Activated CD4-positive, alpha-beta T cell treated with anti-CD3 and anti-CD28 coated beads, Interleukin-10, Interleukin-2, amounts not matched to agents 100 ng/mL and 50 ng/mL, durations not matched to agents 16 hours and 8 hours (primary cell): ENCODE measurements around the gene NR3C2.

Experiments
- DNase-seq: peaks from one replicate; pipeline ENCODE4 v3.0.0-alpha.2; 2020

NR3C2 gene

DNA sequence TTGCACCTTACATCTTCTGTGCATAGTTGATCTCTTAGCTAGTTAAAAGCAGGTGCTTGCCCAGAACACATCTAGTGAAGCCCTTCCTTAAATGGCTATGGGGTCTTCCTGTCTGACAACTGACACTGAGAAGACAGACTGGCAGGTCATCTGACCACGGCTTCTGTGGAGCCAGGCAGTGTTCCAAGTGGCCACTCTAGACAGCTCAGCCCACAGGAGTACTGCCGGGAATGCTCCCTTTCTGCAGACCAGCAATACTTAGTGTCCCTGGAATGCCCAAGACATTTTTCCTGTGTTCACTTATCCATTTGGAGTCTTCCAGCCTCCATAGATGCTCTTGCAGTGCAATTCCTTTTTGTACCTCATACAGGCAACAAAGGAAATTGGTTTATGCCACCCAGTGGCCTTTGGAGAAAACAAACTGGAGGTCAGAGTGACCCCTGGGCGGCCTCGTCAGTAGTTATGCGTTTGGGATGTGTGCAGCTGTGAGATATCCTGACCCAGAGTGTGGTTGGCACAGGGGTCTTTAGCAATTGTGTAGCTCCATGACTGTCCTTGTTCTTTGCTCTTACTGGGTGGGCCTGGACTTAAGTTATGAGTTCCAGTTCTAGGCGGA is 374.8 kb downstream of the NR3C2 start:
- no peak for DNase-seq

DNA sequence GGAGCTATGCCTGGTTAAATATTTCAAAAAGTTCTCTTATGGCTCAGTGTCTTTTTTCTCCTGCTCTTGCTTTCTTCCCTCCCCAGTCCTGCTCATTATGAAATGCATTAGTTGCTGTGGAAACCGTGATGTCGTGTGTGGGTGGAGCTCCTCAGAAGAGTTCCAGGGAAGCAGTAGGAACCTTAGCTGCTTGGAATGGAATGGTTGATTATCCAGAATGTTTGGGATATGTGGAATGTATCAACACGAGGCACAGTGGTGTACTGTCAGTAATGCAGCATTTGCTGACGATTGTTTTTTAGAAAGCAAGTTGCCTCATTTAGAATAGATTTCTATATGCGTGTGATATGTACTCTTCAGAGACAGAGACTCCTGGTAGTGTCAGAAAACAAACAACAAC is 377.1 kb downstream of the NR3C2 start:
- no peak for DNase-seq

DNA sequence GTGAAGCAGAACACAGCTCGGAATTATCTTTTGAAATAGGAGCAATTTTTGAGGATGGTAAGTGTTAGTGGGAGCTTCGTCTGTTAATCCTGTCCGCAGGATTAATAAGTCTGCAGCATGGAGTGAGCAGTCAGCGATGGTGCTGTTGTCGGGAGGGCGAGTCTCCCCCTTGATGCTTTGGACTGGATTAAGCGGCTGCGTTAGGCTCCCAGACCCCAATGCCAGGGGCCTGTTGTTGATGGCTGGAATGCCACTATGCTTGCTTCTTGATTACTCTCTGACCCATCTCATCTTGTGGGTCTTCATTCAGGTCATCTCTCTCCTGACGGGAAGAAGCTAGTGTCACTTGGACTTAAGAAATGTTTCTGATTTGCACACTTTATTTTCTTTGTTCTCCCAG is 377.8 kb downstream of the NR3C2 start:
- no peak for DNase-seq

DNA sequence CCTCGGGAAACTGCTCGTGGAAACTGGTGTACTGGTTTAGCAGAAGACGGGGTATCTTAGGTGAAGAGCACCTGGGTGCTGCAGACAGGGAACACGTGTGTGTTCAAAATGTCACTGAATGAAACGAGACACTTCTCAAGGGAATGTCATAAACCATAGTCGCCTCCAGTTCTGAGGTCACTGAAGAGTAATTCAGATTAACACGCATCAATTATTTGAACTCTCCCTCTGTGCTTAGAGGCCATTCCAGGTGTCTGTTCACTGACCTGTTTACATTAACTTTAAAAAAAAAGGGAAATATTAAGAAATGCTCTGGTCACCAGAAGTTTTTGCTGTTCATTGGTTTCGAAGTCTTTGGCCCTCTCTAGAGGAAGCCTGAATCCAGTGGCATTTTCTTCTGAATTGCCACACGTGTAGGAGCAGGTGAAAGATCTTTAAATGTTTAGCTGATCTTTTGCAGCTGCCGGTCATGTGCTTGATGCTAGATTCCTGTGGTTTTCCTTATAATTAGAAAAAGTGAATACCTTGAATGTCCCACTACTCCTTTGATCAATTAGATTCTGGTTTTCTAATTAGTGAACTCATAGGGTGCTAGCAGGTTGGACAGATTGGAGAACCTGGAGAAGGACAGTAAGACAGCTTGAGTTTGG is 379.8 kb downstream of the NR3C2 start:
- DNase-seq = no peak

DNA sequence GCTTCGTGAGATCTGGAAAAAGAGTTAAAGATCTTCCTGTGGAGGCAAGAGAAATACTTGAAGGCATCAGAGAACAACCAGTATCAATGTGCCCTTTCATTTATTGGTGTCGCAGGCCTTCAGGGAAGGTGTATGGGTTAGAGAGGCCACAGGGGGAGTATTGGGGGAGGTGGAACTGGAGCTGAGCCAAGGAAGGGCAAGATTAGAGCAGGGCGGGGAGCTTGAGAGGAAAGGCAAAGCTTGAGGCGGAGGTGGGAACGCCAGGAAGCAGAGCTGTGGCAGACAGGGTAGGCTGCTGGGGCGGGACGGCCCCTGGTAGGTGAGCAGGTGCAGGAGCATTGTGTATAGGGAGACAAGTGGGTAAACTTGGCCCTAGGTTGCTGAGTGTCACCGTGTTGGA is 380.4 kb downstream of the NR3C2 start:
- no peak for DNase-seq

DNA sequence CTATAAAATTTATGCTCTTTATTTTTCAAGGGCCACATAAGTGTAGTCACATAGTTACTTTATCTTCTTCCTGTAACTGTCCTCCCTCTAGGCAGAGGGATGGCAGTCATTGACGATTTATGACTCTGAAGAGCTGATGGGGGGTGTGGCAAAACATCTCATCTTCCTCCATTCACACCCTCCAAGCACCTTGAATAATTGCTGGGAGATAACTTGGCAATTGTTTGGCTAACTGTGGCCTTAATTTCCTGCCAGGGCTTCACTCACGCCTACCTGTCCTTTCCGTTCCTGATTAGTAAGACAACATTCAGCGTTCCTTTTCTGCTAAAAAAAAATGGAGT is 381.1 kb downstream of the NR3C2 start:
- peak; percentile 5 for DNase-seq

DNA sequence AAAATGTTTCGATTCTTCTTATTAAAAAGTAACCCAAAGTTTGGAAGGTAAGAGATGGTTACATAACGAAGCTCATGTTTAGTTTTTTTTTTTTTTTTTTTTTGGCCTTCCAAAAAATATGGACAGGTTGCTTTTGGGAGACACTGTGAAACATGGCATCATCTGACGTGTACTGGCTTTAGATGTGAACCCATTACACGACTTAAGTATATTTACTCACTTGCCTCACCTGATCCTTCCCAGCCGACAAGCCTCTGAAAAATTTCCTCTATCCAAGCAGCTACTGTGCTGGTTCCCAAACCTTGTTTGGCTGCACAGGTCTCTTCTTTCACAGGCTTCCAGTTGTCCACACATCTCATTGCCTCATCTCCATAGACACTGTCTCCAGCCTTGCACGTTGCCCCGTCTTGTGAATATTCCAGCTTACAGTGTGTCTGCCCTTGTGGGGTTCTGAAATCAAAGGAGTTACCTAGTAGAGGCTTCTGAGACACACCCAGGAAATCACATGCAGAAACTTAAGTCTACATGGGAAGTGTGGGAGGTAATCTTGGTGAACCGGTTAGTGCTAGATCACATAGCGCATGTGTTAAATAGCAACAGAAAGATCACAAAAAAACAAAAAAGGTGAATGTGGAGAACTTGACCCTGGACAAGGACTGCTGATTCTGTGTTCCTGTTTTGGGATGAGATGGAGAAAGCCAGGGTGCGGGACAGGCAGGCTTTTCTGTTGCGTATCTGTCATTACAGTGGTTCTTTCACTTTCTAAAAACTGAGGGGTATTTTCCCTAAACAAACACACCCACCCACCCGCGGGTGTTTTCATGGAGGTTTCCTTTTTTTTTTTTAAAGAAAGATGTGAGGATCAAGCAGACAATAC is 381.7 kb downstream of the NR3C2 start:
- peak; percentile 23 for DNase-seq

DNA sequence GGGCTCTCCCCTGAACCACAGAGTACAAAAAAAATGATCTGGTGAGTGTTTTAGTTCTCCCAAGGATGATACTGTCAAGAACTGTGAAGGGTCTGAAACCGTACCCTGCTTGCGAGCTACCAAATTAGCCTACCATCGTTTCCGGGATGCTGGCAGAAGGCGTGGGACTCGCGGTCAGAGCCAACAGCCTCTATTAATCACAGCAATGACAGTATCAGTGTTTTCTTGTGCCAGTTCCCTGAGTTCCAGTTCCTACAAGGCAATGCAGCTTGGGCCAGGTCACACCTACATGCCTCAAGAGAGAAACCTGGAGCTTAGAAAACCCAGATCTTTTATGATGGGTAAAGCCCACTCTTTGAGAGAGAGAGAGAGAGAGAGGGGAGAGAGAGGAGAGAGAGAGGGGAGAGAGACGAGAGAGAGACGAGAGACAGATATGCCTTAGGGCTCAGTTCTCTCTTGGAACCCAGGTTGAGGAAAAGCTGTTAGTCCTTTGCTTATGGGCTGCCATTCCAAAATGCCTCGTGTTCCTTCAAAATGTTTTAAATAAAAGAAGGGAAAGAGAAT is 382.5 kb downstream of the NR3C2 start:
- DNase-seq = no peak

DNA sequence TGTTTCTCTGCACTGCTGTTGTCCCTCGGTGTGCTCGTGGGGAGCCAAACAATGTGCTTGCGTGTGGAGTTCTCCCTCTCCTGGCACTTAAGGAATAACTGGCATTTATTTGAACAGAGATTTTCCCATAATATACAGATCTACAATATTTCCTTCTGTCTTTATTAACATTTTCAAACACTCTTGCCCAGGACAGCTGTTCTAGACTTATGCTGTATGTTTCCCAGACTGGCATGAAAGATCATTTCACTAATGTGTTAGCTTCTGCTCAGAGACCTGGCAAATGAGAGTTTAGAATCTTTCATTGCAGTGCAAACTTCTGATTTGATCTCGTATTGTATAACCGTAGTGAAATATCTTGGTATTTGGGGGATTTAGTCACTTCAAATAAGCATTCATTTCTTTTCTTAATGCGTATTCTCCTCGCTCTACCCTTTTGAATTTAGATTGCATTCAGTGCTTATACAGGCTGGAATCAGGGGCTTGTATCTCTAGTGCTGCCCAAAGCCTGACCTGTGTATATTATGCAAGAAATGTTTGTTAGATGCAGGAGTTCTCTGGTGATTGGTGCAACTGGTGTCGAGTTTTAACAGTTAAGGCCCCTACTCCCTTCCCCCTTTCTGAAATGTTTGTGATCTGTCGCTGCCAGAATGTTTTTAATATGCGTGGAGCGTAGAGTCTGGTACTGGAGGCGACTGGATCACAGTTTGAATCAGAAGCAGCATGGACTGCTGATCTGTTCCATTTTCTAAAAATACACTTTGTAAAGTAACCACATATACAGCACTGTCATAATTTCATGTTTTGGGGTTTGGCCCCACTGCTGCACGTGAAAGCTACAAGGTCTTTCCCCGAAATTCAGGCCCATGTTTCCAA is 384.0 kb downstream of the NR3C2 start:
- no peak for DNase-seq

DNA sequence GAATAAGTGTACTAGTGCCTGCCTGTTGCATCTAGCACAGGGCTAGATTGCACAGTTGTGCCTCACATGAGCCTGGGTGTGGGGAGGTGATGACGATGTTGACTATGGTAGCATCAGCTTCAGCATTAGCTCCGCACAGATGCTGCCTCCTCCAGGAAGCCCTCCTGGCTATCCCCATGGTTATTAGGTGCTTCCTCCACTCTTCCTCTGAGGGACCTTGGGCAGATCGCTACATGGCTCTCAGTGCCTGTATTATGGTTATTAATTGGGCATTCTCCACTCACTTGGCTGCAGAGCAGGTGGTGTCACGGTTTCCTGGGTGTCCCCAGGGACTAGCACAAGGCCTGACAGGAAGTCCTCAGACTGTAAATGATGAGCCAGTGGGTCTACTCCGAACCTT is 384.7 kb downstream of the NR3C2 start:
- no peak for DNase-seq

DNA sequence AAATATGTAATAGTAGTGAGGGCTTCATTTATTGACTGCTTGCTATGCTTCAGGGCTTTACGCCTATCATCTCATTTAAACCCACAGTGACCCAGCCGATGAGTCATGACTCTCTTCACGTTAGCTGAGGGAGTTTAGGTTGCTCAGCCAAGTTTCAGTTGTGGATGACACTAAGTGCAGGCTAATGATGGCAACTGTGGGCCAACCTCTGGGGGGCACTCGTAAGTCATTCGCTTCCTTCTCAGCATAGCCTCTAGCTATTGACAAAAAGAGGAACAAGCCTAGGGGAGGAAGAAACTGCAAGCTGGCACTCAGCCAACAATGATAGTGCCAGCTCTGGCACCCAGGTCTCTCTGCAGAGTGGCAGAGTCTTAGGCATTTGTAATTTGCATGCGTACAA is 385.3 kb downstream of the NR3C2 start:
- peak; percentile 81 for DNase-seq

DNA sequence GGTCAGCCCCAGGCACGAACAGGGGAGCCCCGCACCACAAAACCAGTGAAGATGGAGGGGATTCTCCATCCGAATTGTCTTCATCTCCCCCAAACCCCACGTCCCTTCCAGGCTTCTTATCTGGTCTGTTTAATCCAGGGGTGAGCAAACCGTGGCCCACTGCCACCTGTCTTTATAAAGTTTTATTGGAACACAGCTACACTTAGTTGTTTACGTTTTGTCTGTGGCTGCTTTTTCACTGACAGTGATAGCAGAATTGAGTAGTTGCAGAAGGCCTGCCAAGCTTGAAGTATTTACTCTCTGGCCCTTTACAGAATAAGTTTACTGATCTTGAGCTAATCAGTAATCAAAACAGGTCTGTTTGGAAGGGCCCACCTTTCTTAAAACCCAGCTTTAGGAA is 386.4 kb downstream of the NR3C2 start:
- no peak for DNase-seq

DNA sequence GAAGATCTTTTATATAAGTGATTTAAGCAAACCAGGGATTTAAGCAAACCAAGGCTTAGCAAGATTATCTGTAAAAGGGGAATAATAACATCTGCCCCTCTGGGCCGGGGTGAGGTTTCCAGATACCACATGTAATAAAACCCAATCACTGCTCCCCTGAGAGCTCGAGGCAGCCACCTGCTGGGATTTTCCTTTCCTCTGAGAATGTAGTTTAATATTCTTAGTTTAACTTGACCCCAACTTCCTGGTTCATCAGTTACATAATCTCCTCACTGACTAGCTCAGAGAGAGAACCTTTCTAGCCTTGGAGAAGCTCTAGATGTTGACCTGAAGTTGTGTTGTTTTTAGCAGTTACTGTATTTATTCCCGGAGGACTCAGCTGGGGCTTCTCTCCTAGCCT is 387.9 kb downstream of the NR3C2 start:
- no peak for DNase-seq

DNA sequence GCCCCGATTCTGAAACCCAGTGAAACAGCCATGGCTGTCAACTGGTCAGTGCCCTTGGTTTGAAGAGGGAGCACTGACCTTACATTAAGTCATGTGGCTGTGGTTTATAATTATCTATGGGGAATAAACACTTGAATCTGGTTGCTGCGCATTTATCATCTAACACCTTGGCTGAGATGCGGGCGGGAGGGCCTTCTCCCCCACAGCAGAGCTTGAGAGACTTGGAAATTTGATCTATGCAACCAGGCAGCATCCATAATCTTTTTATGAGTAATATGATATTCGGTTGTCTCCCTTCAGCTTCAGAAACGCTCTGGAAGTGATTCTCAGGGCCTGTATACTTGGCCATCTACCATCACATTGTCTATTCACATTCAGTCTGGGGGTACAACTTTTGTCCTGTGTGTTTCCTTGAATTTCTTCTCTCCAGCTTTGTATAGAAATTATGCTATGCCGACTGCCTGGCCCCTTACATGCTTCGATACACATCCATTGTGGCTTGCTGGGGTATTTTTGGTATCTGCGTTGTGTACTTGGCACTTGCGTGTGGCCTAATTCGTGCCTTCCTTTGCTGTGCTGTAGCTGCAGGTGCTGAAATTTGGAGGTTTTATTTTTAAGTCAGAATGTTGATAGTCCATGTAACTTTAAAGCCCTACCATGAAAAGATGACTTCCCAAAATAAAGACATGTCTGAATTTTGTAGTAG is 388.8 kb downstream of the NR3C2 start:
- no peak for DNase-seq

DNA sequence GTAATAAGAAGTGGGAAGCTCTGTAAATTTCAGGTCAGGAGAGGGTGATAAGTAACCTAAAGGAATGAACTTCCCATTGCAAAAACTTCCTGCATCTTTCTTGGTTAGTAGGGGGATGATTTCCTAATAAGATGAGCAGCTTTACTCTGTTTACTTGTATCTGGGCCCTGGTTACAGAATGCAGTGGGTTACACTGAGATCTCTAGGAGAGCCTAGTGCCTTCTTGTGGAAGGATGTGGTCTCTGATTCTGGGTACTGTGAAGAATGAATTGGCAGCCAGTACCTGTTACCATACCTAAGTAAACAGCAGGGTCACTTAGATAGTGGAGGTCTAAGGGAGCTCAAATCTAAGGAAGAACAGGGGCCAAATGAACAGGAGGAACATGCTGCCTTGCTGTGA is 389.8 kb downstream of the NR3C2 start:
- DNase-seq = peak; percentile 57

DNA sequence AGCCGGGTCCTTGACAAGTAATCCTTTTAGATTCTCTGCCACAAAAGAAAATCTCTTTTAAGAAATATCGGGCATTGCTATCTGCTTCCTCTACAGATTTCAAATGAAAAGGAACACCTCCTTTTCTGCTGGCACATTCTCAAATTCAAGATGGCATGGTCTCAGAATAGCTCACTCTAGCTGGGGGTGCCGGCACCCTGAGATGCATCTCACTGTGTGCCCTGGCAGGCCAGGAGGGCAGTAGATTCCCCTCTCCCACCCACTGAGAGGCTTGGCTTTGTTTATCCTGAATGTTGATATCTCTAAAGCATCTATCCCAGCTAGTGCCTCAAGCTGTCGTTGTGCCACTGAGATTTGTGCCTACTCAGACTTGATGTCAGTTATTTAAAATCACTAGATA is 390.8 kb downstream of the NR3C2 start:
- DNase-seq = no peak

DNA sequence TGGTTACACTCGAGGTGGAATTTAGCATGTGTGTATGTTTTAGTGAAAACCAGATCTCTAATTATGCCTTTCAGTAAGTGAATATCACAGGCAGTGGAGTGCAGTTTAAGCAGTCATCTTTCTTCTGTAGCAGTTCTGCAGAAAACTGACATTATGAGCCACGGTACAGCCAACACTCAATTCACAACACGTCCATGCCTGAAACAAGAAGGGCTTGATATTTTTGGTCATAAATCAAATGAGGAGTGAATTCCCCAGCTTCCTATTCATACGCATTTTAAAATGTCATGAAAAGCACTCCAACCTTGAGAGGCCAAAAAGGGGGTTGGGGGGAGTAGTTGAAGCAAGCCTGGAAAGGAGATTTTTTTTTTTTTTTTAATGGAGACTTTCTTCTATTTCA is 393.6 kb downstream of the NR3C2 start:
- no peak for DNase-seq

DNA sequence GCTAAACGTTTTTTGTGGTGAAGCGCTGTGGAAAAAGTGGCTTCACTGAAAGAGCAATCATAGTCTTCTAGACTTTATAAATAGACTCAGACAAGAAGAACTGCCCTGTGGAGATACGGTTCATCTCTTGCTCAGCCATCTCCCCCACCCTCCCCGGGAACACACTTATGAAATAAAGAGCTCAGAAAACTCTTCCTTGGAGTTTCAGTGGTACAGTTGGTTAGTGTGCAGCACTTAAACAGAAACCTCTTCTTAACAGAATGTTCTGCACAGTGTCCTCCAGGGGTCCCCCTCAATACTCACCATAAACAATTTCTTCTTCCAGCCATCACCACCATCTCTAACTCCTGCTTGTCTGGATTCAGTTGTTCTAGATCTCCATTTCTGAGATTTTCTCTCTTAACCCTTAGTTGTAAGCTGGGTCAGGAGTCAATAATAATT is 397.3 kb downstream of the NR3C2 start:
- no peak for DNase-seq

DNA sequence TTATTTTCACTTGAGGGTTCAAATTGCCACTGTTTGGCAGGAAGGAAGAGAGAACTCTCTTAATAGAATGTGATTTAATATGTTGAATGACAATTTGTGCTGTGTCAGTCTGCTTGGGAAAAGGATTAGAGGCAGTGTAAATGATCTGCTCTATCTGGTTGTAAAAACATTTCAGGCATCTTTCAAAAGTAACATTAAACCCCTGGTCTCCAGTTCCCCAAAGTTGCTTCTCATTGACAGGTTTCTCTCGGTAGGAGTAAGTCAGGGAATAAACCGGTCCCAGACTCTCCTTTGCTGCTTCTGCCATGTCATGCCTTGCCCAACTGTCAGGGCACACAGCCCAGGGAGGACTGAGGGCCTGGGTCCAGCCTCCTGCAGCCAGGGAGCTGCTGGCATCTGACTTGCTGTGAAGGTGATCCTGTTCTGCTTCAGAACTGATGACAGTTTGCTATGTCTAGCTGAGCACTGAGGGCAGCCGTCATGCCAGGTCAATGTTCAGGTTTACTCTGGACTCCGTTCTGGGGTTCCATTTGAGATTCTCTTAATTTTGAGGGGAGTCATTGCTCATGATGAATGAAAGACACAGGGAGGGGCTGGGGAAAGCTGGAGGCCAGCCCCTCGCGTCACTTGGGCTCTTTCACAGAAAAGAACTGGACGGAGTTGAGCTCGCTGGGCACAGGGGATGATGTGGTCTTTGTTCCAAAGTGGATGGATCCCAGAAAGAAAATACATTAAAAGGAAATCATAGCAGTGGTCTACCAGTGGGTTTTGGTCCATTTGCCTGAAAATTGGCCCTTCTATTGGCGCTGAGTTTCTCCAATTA is 397.9 kb downstream of the NR3C2 start:
- DNase-seq = no peak

DNA sequence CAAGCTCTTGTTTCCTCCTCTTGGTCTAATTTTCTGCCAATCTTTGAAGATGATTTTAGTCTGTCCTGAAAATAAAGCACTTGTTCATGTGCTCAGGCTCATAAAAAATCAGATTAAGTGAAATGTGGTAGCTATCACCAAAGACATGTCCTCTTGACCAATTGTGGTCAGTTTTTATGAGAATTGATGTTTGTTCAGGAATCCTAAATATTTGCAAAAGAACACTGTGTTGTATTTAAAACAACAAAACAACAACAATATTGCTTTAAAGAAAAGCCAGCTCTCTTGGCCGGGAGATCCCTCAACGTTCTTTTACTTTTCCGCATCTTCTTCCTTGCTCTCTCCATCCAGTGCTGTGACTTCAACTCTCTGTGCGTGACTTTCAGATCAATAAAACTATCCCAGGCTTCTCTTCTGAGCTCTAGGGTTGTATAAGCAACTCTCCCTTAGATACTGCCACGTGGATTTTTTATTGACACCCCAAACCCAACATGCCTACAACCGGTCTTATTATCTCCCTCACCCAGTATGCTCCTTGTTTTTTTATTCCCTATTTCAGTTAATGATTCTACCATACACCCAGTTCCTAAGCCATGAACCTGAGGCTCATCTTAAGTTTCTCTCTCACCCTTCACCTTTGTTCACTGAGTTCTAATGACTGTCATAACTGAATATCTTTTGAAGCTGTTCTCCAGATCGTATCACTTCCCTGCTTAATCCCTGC is 400.4 kb downstream of the NR3C2 start:
- DNase-seq = no peak

DNA sequence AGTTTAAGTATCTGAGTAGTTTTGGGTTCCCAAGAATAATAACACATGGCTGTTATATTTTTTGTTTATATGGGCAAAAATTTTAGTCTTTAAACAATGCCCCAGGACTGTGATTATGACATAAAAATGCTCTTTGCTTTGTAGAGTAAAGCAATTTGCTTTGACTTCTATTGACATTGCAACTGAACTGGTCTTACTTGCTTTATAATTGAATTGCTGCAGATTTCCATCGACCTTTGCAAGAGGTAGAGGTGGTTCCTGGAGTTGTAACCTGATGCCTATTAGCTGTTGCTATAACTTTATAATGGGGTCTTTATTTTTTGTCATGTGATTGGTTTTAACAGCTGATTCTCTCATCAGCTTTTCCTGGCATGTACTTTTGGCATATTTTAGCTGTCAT is 407.4 kb downstream of the NR3C2 start:
- DNase-seq = no peak
